HUDEP-2 (cell line): Measurements from ENCODE around the gene DCC.
"Not testable (repeated sequence)": the region's sequence is repeated elsewhere in the genome, so short reads cannot be mapped to it uniquely, and the experiment has no call there.

ENCODE experiments used
- DNase-seq, 76 experiments: peaks; one replicate each; lab custom pipeline; 2025; ENCODE audit not compliant: unreplicated experiment in 76 of 76; lab: John Stamatoyannopoulos, UW

DCC gene

DNA sequence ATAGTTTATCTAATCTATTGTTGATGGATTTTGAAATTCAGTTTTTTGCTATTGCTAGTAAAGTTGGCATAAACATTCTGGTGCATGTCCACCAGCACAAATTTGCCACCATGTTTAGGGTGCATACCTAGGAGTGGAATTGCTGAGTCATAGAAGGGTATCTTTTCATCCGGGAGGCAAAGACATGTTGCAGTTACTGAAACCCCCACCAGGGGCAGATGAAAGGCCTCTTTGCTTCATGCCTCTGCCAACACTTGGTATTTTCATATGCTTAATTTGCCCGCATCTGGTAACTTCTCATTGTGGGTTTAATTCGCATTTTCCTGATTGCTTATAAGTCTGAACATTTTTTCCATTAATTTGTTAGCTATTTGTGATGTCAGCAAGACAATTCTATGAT, 8.2 kb downstream of the DCC start:
- peak in 7 of 76 experiments; percentile 1 to 43 (median 11) for DNase-seq

DNA sequence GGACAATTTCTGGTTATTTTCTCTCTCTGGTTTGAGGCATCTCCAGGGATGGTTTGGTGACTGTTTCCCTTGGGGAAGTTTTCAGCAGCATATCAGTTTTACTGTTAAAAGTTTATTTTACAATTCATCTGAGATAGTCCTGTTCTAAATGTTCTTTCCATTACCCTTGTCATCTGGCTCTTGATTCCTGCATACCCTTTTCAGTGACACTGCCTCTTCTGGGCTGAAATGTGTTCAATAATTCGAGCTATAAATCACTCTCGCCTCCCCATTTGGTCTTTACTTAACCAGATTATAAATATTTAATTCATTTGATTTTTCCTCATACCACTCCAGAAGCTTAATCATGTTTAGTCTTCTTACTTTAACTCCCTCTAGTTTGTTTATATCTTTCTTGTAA, 9.5 kb downstream of the DCC start:
- DNase-seq = no peak

GRCh38 chr18:52352920-52353319, 12.9 kb downstream of the DCC start:
- no peak for DNase-seq

- no peak for DNase-seq
Measured at GRCh38 chr18:52353589-52353988, 13.6 kb downstream of the DCC start.

GRCh38 chr18:52363861-52364260, 23.9 kb downstream of the DCC start:
- DNase-seq = no peak

- not testable (repeated sequence) for DNase-seq
Measured at GRCh38 chr18:52366851-52367250, 26.9 kb downstream of the DCC start.

DNA sequence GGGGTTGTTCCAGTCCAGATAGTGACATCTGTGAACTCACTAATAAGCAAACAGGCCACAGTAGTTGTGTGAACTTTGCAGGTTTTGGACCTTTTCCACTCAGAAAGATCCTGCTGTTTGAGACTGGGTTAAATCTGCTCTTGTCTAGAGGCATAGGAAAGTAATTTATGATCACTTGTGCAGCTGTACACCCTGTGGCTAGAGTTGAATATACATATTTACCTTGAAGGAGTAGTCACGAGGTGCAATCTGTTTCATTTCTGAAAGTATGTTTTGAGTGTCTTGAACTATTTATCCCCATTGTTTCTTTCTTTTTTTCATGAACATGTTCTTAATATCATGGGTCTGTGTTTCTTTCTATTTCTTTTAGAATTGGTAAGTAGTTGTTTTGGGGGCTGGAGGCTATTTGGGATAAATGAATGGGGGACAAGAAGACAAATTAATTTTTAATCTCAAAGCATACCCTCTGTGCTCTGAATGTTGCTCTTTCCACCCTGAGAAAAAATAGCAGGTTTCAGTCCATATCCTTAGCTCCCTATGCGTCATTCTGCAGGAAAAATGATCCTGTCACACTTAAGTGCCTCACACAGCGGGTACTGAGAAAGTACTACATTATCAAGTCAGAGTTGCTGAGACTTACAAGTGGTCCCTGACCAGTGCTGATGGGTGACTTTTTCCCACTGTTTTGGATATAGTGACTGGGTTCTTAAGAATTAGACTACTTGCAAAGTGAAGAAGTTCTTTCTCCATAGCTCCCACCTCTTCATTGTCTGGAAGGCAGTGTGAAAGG, 28.2 kb downstream of the DCC start:
- DNase-seq = no peak

DNA sequence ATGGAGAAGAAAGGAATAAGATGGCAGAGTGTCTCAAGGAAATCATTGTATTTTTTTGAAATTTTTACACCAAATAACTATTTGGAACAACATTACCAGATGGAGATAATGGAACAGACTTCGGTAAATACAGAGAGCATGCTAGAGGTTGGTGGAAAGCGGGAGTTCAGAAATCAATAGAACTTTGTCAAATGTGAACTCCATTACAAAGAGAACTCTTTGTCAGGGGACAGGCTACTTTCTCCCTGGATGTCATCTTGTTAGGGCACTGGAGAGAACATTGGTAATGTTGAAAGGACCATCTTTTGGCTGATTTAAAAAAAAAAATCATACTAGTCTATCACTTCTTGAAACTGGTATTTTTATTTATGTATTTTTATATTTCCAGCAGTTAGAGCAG, 30.8 kb downstream of the DCC start:
- DNase-seq = no peak

GRCh38 chr18:52376104-52376503, 36.1 kb downstream of the DCC start:
- no peak for DNase-seq

- no peak for DNase-seq
Measured at GRCh38 chr18:52377094-52377493, 37.1 kb downstream of the DCC start.

- no peak for DNase-seq
Measured at GRCh38 chr18:52386306-52386705, 46.3 kb downstream of the DCC start.

DNA sequence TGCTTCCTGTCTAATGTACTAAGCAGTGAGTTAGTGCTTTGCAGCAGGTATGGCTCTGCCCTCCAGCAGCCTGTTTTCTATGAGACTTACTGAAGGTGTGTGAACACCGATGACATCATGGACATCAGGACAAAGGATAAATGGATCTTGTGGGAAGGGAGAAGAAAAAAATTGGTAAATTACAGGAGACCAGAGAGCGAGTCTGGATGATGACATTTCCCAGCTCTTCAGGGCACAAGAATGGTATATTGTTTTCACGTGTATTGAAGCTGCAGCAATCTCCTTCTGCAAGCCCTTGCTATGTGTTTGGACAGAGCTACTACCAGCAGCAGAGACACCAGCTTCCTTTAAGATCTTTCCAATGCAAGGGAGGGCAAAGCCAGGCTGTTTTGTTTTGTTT, 47.2 kb downstream of the DCC start:
- DNase-seq = no peak

DNA sequence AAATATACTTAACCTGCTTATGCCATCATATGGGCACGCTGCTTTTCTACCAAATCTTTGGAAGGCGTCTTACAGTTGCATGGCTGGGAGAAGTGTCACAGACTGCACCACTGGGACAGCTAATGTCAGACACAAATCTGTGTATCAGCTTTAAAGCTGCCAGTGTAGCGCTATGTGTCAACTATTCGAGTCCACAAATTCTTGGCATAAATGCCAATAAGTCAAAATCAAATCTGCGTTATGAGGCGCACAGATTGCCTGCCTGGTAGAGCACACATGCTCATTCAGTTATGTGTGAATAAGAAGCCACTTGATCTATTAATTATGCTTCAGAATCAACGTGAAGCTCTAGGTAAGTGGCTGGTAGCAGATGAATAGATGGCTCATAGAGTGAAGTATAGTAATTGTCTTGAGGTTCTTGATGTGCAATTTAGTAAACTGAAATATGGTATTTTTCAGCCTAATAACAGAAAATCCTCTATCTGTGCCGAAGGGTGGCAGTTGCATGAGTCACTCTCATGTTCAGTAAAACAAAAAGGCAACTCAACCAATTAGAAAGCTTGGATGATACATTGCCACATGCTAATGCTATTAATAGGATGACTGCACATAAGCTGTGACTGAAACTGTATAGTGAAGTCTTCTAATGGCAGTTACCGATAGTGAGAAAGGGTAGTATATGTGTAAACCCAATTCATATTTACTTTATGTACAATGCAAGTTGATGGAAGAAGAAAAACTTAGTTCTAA, 52.0 kb downstream of the DCC start:
- no peak for DNase-seq

DNA sequence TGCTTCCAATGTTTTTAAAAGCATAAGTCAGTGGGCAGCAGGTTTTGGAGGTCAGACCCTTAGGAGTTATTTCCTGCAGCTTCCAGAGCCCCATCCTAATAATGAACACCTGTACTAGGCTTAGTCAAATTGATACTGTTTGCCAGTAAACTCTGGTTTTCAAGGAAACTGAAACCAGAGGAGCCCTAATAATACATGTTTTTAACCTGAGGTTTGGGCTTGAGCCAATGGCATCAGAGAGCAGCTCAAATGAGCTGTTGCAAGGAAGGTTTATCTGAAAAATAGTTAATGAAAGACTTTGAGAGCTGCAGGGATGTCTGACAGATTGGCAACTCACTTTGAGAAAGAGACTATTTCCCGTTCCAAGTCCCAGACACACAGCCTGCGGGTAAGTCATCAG, 54.6 kb downstream of the DCC start:
- no peak for DNase-seq

DNA sequence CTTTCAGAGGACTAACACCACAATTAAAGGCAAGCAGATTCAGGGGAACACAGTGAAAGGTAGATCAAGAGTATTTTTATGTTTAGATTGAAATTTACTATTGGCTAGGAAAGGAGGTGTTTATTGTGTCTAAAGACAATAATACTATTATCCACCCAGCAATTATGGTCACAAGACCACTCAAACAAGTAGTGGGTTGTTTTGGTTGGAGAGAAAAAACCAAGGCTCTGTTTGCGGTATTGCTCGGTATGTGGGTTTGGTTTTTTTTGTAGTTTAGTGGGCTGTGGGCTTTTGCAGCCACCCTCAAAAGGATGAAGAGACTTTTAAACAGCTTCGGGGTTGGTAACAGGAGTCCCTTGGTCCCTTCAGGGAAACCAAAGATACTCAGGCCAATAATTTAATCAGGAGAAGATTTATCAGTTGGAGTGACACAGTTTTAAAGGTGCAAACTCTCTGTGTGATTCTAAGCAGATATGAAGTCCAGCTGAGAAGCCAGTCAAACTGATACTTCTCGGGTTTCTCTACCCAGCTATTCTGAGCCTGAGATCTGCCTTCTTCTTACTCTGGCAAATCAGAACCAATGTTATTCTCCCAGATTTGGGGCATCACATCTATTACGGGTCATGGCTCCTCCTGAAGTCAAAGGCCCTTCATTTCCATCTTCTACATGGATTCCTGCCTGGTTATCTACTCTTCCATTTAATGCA, 55.3 kb downstream of the DCC start:
- no peak for DNase-seq

DNA sequence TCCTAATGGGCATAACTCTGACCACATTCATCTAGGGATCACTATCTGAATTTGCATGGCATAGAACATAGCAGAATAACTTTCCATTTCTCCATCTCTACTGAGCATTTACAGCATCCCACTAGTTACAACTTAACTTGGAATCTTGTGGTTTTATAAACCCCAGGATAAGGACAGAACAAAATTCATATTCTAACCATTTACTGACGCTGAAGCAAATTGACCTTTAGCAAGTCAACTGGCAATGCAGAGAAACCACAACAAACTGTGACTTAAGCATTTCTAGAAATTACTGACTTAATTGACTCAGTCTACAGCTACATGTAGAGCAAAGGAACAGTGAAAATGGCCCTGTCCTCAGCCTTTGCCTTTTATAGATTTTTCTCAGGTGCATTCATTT, 61.2 kb downstream of the DCC start:
- no peak for DNase-seq

DNA sequence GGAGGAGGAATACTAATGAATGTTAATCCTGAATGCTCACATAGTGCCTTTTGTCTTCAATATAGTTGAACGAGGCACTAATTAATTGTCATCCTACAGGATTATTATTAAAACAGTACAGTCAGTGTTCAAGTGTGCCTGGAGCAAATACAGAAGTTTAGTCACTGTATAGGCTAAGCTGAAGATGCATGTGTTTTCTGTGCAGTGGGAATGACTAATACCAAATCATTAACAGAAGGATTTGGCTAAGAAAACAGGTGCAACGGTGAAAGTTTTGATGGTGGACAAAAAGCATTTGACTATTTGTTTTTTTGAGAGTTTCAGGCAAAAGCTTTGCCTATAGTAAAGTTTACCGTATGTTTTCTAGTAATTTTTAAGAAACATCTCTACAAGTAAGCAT, 62.8 kb downstream of the DCC start:
- DNase-seq = no peak

DNA sequence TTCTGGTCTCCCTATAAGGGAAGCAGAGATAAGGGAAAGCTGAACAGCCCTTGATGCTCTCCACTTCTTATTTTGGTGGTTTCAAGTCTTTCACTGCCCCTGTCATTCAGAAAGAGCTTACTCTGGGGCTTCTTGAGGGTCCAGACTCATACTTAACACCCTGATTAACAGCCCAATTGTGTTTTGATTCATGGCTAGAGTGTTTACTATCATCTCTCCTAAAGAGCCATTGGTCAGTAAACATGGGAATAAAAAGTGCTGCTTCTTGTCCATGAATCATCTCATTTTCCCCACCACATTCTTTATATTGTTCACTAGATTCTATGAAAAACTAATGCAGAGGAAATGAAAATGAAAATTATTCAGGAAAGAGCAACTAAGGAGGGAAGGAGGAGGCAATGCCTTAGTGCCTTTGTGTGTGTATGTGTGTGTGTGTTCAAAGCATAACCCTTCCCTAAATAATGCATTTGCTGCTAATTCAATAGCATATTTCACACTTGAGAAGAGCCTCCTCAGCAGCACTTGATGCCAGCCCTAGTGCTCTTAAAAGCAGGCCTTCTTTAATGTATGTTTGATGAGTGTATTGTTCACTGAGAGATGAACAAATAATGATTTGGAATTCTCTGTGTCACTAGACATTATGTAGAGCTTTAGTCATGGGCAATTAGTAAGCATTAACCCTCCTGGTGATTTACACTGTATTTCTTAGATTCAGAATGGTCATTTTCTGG, 63.5 kb downstream of the DCC start:
- DNase-seq = no peak

DNA sequence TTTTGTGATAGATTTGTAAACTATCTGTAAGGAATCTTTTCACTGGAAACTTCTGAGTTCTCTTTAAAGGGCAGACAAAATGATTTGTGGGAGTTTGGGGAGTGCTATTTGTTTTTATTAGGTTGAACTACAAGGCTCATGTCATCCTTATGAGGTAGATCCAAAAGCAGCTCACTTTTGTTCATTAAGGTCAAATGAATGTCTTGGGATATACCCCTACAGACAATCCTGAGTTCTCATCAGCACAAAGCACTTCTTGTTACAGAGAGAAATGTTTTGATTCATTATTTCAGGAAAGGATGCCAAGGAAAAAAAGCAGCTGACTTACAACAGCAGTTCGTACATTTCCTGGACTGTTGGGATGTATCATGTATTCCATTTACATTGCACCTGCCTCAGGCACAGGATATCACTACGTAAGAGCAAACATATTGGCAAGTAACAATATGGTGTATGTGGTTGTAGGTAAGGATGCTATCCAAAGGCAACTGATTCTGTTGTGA, 68.9 kb downstream of the DCC start:
- DNase-seq = no peak

DNA sequence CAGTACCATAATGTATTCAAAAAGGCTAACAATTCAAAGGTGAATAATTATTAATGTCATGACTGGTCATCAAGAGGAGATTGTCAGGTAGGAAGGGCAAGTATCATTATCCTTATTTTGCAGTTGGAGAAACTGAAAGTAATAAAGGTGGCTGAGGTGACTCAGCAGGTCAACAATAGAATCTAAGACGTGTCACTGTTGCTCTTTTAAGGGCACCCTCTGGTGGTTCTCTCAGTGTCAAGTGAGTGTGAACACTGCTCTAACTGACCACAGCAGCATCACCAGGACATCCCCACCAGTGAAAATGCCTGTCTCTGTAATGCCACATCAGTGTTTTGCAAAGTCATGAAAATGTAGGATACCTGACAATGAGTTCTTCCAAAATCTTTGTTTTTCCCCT, 69.7 kb downstream of the DCC start:
- no peak for DNase-seq

GRCh38 chr18:52415131-52415530, 75.1 kb downstream of the DCC start:
- no peak for DNase-seq
